Cerebellar nuclear complex (tissue), 1 donor: ENCODE data around the gene PHF21B.
"Not testable (repeated sequence)": the region's sequence is repeated elsewhere in the genome, so short reads cannot be mapped to it uniquely, and the experiment has no call there.

ENCODE experiments used
- DNase-seq, 2 experiments: peaks; one replicate each; lab custom pipeline; 2025; lab: John Stamatoyannopoulos, UW

PHF21B gene

GRCh38 chr22:44871782-44872181 lies 138.0 kb downstream of the PHF21B start:
- no peak for DNase-seq

DNA sequence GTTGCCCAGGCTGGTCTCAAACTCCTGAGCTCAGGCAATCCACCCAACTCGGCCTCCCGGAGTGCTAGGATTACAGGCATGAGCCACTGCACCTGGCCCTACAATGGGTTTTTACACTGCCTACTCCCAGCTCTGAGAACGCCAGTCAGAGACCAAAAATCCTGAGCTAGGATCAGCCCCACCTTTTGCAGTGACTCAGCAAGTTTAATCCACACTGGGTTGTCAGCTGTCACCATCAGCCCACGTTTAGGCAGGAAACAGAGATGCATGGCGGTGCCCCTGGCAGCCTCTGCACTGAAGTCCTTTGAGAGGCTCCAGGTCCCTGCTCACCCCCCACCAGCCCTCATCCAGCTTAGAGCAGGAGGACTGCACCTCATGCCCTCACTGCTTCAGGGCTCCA lies 139.8 kb downstream of the PHF21B start:
- no peak for DNase-seq

DNA sequence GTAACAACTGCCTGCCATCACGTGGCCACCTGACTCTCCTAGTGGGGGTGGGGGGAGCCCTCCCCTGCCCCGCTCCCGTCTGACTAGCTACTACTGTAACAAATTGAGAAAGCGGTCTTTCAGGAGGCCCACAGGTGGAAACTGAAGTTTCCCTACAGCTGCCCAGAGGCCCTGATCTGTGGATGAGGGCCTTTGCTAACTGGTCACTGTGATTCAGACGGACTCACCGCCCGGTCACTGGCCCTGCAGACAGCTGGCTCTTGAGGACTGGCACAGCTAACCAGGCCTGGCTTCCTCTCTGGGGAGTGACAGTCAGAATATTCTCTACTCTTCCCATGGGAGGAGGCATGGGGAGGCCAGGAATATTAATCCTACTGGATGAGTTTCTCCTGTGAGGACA lies 140.6 kb downstream of the PHF21B start:
- no peak for DNase-seq

- no peak for DNase-seq
These were observed 144.4 kb downstream of the PHF21B start for GRCh38 chr22:44865193-44866057.

- no peak for DNase-seq
These were observed 146.6 kb downstream of the PHF21B start for GRCh38 chr22:44862981-44863860.

GRCh38 chr22:44862281-44862680 lies 147.5 kb downstream of the PHF21B start:
- no peak for DNase-seq

GRCh38 chr22:44861245-44861644 lies 148.6 kb downstream of the PHF21B start:
- DNase-seq: no peak

GRCh38 chr22:44860311-44860710 lies 149.5 kb downstream of the PHF21B start:
- no peak for DNase-seq

- no peak for DNase-seq
These were observed 150.2 kb downstream of the PHF21B start for GRCh38 chr22:44859641-44860040.

DNA sequence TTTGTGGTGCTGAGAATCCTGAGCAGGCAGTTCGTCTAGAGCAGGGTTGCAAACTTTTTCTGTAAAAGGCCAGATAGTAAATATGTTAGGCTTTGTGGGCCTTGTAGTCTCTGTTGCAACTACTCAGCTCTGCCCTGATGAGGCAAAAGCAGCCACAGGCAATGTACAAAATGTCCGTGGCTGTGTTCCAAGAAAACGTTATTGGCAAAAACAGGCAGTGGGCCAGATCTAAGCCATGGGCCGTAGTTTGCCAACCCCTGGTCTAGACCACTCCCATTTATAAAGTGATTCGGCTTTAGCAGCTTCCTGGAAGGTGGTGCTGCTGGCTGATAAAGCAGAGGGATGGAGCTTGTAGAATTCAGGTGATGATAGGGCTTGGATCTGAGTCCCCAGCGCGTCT lies 151.0 kb downstream of the PHF21B start:
- DNase-seq: not testable (repeated sequence)

- DNase-seq: no peak
These were observed 153.9 kb downstream of the PHF21B start for GRCh38 chr22:44855855-44856254.

DNA sequence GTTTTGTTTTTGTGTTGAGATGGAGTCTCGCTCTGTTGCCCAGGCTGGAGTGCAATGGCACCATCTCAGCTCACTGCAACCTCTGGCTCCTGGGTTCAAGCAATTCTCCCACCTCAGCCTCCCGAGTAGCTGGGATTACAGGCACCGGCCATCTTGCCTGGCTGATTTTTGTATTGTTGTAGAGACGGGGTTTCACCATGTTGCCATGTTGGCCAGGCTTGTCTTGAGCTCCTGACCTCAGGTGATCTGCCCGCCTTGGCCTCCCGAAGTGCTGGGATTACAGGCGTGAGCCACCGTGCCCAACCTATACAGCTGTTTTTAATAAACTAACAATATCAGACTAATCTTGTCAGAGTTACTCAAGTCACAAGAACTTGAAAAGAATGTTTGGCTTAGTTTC lies 155.2 kb downstream of the PHF21B start:
- DNase-seq: not testable (repeated sequence)

GRCh38 chr22:44850946-44851345 lies 158.9 kb downstream of the PHF21B start:
- DNase-seq: no peak

DNA sequence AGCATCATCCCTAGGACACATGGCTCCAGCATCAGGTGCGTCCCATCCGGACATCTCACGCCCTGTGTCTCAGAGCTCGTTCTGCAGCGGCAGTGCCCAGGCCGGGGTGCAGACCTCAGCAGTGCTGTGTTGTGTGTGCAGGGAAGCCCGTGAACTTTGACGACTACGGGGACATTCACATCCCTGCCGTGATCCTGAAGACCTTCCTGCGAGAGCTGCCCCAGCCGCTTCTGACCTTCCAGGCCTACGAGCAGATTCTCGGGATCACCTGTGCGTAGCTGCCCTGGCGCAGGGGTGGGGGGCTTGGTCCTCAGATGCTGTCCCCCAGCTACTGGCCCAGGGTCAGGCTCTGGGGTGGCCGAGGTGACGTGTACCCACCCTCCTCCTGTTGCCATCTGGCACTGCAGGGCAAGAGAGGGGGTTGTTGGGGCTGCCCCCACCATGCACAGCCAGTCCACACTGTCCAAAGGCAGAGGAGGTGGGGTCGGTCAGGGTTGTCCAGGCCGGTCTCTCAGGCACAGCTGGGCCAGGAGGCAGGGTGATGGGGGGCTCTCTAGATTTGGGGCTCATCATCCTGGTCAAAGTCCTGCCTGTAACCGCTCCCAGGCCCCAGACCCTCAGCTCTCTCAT lies 160.9 kb downstream of the PHF21B start:
- no peak for DNase-seq

- no peak for DNase-seq
These were observed 161.5 kb downstream of the PHF21B start for GRCh38 chr22:44848296-44848741.

DNA sequence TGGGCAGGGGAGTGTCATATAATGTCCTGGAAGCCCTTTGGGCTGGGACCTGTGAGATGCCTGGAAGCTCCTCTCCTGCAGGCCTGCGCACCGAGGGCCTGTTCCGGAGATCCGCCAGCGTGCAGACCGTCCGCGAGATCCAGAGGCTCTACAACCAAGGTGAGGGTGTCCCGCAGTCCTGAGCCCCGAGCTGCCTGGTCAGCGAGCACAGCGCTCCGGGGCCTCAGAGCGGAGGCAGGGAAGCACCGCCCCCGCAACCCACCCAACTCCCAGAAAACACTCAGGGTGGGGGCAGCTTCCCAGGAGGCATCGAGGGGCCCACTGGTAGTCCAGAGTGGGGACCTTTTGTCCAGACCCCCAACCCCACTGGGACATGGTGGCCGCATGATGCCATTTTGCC lies 161.9 kb downstream of the PHF21B start:
- DNase-seq: no peak

- DNase-seq: no peak
These were observed 162.4 kb downstream of the PHF21B start for GRCh38 chr22:44847380-44847779.

DNA sequence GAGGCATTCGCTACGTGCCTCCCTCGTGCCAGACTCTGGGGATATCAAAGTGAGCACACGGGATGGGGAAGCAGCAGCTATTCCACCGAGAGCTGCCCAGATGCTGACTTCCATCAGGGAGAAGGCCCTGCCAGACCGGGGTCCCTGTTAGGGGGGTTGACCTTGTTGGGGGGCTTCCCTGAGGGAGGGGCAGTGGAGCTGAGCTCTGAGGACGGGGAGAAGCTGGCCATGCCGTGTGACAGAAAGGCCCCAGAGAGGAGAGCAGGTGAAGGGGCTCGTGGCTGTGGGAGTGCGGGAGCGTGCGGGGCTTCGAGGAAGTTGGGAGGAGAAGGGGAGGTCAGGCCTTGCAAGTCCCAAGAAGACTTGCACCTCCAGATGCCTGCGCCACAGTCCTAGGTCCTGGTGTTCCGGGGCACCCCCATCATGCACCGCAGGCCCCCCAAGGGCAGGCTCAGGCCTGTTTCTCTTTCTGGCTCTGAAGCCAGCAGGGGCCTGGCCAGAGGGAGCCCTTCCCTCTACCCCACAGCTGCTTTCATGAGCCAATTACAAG lies 163.0 kb downstream of the PHF21B start:
- DNase-seq: no peak

DNA sequence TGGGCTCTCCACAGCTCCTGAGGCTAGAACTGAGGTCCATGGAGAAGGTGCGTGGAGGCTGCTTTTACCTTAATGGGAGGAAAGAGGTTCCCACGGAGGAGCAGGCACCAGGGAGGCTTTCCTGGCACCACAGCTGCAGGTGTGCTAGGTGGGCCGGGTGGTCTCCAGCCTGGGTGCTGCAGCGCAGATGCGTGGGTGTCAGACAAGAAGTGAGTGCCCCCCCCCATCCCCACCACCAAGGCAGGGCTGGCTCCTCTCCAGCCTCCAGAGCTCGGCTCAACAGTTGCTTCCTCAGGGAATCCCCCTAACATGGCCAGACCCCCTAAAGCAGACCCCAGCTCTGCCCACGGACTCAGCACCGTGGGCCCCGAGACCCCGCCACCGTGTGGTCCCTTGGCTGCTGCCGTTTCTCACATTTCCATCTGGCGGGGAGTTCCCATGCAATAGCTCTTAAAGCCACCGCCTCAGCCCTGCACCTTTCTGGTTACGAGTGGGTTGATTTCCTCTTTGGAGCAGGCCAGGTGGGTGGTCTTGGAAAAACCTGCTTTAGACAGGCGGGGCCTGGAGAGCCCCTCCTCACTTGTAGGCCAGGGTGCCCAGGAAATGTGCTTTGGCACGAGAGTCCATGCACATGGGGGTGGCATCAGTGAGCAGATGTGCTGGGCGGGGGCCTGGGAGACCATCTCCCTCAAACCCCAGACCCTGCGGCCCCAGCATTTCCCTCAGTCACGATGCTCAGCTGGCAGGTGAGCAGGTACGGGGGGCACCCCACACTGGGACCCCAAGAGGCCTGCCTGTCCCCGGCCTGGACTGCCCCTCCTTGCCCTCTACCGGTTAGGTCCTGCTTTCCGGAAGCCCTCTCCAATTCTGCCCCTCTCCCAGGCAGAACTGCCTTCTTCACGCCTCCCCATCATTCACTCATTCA lies 163.7 kb downstream of the PHF21B start:
- no peak for DNase-seq

- no peak for DNase-seq
These were observed 164.6 kb downstream of the PHF21B start for GRCh38 chr22:44845191-44845590.

- no peak for DNase-seq
These were observed 167.4 kb downstream of the PHF21B start for GRCh38 chr22:44842417-44842816.
